Activated CD4-positive, alpha-beta T cell treated with anti-CD3 and anti-CD28 coated beads, Interleukin-2, Interleukin-4, amounts not matched to agents 100 ng/mL and 50 ng/mL, durations not matched to agents 16 hours and 8 hours (primary cell): ENCODE measurements around the gene NAA10.
A peak's percentile ranks its signal among the peaks of the same experiment; 100 is the strongest.

Experiments used
- DNase-seq: peaks from one replicate; pipeline ENCODE4 v3.0.0-alpha.2; 2020; ENCODE audit warnings: low spot score

Gene NAA10

GRCh38 chrX:153966841-153967535, 32.2 kb upstream of the NAA10 start:
- no peak for DNase-seq

- no peak for DNase-seq
Observed at GRCh38 chrX:153966283-153966688, 31.4 kb upstream of the NAA10 start.

DNA sequence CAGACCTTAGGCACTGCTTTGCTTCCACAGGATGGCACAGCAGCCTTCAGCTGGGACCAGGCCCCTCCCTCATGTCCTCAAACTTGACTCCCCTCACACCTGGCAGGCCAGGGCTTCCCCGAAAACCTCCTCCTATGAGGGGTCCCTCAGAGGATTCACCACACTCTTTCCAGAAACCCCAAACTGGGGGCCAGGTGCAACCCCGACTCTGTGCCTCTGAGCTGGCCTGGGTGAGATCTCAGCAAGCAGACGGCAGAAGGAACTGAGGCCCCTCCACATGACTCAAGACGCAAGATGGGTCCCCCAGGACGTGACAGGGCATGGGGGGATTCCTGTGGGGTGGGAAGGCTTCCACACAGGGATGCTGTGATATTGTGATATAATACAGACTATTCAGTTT, 30.6 kb upstream of the NAA10 start:
- DNase-seq = no peak

GRCh38 chrX:153964105-153964504, 29.3 kb upstream of the NAA10 start:
- DNase-seq = no peak

GRCh38 chrX:153963546-153963945, 28.7 kb upstream of the NAA10 start:
- DNase-seq = no peak

DNA sequence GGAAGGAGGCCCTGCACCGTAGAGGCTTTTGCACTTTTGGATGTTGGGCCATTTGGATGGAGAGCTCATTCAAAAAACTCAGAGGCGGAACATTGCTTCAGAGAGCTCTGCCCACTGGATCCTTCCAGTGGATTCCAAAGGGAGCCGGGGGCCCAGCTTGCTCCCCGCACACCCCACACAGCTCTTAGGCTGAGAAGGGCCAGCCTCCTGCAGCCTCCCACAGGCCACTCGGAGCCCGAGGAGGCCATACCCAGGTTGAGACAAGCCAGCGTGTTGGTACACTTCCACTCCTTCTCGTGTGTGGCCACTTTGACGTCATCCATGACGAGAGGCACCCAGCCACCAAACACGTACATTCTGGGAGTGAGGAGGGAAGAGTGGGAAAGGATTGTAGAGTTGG, 26.5 kb upstream of the NAA10 start:
- no peak for DNase-seq

DNA sequence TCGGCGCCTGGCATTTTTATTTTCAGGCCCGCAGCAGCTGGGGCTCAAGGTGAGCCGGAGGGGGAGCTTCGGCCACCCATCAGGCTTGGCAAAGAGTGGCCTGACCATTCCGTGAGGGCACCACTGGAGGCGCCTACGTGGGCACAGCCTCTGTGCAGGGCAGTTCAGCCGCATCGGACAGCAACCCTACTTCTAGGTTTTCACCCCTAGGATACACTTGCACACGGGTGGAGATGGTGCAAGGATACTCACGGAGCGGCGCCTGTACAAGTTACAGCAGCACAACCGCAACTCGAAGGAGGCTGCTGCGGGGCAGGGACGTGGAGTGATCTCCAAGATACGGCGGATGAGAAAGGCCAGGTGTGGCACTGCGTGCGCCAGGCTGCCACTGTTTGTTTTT, 25.9 kb upstream of the NAA10 start:
- no peak for DNase-seq

DNA sequence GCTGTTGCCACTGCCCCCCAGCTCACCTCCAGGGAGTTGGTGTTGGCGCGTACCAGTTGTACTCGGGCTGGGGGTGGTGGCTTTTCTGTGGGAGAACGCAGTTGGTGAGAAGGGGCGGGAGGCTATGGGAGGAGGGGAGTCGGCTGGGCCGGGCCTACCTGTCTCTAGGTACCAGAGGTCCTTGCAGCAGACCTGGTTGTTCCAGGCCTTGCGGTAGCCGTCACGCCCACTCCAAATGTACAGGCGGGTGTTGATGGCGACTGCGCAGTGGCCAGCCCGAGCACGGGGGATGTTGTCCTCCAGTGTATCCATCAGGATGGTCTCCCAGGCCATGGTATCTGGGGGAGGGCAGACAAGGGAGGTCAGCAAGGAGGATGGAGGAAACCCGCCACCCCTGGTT, 25.2 kb upstream of the NAA10 start:
- no peak for DNase-seq

GRCh38 chrX:153959649-153960048, 24.8 kb upstream of the NAA10 start:
- DNase-seq = no peak

DNA sequence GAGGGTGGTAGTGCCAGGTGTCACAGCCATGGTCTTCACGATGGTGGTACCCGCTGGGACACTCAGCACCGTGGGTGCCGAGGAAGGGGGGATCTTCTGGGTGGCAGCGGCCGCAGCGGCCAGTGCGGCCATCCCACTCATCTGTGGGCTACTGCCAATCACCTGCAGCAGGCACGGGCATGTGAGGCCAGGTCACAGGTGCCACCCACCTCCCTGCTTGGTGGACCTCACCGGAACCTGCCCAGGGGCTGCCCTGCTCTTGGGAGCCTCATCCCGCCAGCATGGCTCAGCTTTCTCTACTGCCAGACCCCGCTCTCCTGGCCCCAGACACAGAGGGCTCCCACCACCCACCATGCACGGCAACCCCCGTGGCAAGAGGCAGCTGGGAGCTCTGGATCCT, 23.8 kb upstream of the NAA10 start:
- DNase-seq = no peak

DNA sequence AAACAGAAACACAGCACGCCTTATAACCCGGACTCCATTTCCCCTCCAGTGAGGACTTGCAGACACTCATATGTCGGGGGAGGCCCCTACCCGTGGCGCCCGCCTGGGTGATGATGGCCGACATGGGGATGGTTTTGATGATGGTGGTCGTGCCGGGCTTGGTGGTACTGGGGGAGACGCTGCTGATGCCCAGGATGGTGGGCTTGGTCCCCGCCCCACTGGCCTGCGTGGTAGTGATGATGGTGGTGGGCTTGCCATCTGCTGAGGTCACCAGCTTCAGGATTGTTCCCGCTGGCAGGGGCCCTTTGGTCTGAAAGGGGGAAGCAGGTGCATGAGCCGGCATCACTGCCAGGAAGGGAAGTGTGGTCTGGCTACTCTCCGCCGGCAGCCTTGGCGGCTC, 22.4 kb upstream of the NAA10 start:
- DNase-seq = no peak

DNA sequence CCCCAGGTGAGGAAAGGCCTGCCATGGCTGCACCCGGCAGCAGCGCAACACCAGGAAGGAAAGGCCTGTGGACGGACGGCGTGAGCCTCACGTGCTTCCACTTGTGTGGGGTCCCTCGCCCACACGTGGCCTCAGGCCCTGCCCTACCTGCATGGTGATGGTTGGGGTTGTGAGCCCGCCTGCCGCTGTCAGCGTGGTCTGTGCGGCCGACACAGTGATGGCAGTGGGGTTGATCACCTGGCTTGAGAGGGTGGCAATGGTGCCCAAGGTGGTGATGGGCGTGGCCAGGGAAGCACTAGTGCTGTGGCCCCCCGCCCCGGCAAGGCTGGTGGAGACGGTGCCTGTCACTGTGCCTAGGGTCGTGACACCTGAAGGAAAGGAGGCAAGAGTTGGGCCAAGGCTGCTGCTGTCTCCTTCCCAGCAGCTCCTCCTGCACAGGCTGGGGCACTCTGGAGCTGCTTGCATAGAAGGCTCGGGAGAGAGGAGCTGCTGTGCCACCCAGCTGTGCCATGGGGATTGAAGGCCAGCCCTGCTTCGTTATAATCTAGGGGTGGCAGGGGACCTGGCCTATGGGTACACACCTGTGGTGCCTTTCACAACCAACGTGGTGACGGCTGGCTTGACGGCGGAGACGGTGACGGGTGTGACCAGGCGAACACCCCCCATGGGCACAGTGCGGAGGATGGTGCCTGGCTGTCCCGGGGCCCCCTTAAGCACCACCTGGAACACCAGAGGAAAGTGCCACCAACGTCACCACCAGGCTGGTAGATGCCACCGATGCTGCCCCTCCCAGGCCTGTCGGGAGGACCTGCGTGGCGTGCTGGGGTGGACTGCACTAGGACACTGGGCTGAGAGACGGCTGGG, 21.4 kb upstream of the NAA10 start:
- DNase-seq = no peak

- no peak for DNase-seq
Observed at GRCh38 chrX:153955228-153955732, 20.4 kb upstream of the NAA10 start.

DNA sequence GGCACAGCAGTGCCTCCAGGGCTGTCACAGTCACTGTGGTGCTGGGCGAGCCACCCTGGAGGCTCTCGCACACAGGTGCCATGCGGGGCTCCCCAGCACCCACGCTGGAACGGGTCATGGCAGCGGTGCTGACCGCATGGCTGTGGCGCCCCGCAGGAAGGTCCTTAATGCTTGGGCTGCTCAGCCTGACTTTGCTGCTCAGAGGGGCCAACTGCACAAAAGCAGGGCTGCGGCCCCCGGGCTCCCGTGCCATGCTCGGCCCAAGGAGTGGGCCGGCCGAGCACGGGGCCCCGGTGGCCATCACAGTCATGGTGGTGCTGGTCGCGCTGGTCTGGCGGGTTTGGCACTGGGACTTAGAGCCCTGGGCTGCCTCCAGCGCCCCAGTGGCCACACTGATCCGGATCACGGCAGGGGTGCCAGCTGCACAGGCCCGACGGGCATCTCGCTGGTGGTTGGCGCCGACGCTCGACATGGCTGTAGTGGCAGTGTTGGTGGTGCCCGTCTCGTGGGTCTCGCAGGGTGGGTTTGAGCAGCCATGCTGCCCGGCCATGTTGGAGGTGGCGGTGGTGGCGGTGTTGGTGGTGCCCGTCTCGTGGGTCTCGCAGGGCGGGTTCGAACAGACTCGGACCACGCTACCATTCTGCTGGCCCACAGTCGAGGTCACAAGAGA, 19.9 kb upstream of the NAA10 start:
- DNase-seq = no peak

DNA sequence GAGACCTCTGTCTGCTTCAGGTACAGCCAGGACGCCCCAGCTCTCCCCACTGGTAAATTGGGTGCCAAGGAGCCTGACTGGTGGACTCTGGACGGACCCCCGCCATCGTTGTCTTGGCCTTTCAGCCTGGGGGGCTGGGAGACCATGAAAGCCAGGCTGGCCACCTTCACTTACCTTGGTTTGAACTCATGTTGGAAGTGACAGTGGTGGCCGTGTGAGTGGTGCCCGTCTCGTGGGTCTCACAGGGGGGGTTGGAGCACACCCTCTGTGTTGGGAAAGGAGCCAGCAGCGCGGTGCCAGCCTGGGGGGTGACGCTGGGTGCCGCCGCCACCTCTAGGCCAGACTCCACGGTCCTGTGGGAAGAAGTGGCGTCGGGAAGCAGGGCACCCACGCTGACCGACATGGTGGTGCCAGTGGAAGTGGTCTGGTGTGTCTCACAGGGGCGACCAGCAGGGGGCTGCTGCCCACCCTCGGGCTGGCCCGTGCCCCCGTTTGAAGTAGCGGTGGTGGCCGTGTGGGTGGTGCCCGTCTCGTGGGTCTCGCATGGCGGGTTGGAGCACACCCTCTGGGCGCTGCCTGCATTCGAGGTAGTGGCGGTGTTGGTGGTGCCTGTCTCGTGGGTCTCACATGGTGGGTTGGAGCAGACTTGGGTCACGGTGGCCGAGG, 19.2 kb upstream of the NAA10 start:
- no peak for DNase-seq

GRCh38 chrX:153953342-153953830, 18.5 kb upstream of the NAA10 start:
- DNase-seq = peak; percentile 80

GRCh38 chrX:153952373-153953026, 17.7 kb upstream of the NAA10 start:
- DNase-seq = no peak

DNA sequence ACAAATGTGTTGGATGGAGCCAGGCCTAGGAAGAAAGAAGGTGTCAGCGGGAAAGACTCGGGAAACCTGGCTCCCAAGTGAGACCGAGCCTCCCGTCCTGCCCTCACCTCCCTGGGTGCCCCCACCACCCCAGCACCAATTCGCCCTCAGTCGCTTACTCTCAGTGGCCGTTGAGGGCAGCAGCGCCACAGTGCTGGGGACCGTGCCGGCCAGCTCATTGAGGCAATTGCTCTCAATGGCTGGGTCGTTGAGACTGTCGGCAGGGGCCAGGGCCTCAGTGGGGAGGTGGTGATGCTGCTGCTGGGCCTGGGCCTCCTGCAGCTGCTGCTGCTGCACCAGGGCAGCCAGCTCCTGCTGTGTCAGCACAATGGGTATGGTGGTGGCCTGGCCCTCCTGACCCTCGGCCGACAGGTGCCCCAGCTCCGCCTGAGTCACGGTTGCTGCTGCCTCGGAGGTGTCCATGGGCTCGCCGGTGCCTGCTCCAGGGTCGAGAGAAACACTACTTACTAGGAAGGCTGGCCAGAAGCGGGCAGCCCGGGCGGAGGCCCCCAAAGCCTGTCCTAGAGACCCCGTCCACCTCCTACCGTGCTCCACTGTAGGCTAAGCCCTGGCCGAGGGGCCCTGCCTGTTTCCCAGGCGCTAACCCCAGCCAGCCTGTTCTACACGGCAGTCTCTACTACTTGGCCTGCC, 17.0 kb upstream of the NAA10 start:
- no peak for DNase-seq

- no peak for DNase-seq
Observed at GRCh38 chrX:153950127-153950526, 15.3 kb upstream of the NAA10 start.

GRCh38 chrX:153948847-153949805, 14.3 kb upstream of the NAA10 start:
- DNase-seq = no peak
